GM12878 (cell line): ENCODE data around the gene LRRC19. TPM values are rescaled to one million over a fixed set of nuclear protein-coding genes. Genes with fewer than 3 reads are reported as not detected.

Source experiments
- ATAC-seq: fragments of 200-7000 bp; cut with Tn5 transposase; 3 replicates; pipeline ENCODE4 v1.9.1; 2020; ENCODE audit warnings: mild to moderate bottlenecking, moderate library complexity
- BruUV-seq: library from RNA; stranded (reverse); fragments of 400-500 nt; replicated peaks from 2 replicates; lab custom pipeline; 2021; lab: Mats Ljungman, UMichigan
- CTCF ChIA-PET: fragments of 300-600 bp; sonication (Branson Sonifier 250); formaldehyde crosslinking; extraction: SDS; loops from one replicate; lab custom pipeline; 2021; ENCODE audit warnings: inconsistent platforms; lab: Yijun Ruan, JAX
- POLR2A ChIA-PET: fragments of 350-600 bp; formaldehyde crosslinking; extraction: SDS; loops from one replicate; lab custom pipeline; 2021; ENCODE audit warnings: inconsistent platforms; lab: Charles Lee
- RAD21 ChIA-PET: fragments of 300-600 bp; sonication (Branson Sonifier 250); formaldehyde crosslinking; loops from one replicate; lab custom pipeline; 2023; ENCODE audit warnings: antibody characterized with exemption; ENCODE audit not compliant: unreplicated experiment; lab: Charles Lee
- SMC1A ChIA-PET: fragments of 300-600 bp; sonication (Branson Sonifier 250); formaldehyde crosslinking; loops from one replicate; lab custom pipeline; 2023; ENCODE audit not compliant: unreplicated experiment, uncharacterized antibody; lab: Charles Lee
- DNase-seq: peaks from one replicate; pipeline ENCODE4 v3.0.0-alpha.2; 2011; ENCODE audit warnings: low read depth, low spot score
- FAIRE-seq: peaks from 3 replicates; lab custom pipeline; 2011; peaks lifted over from hg19 to GRCh38; lab: Jason Lieb, UNC
- H2AFZ ChIP-seq: 2 replicates; pipeline ENCODE4 v1.6.0; 2011; ENCODE audit warnings: low read depth, low read length, control low read depth; ENCODE audit not compliant: control insufficient read depth
- H3K27ac ChIP-seq: 2 replicates; pipeline ENCODE4 v1.5.1; 2011; ENCODE audit warnings: control low read depth; ENCODE audit not compliant: control insufficient read depth, insufficient read depth
- H3K27me3 ChIP-seq, 2 experiments: replicated peaks in 1 of 2; 2 replicates each; pipeline versions ENCODE4 v1.6.0 to v1.6.1; 2011; ENCODE audit warnings: low read length in 1 of 2; ENCODE audit not compliant: control insufficient read depth in 2 of 2, insufficient read depth in 2 of 2
- H3K36me3 ChIP-seq, 2 experiments: 2 replicates each; pipeline ENCODE4 v1.5.1; 2011; ENCODE audit warnings: low read length in 1 of 2; ENCODE audit not compliant: control insufficient read depth in 2 of 2, insufficient read depth in 2 of 2
- H3K4me1 ChIP-seq: 2 replicates; pipeline ENCODE4 v1.6.1; 2011; ENCODE audit warnings: mild to moderate bottlenecking, low read length, moderate library complexity, mixed read lengths; ENCODE audit not compliant: control insufficient read depth, insufficient read depth
- H3K4me2 ChIP-seq: 2 replicates; pipeline ENCODE4 v1.6.0; 2011; ENCODE audit warnings: control low read depth; ENCODE audit not compliant: control insufficient read depth, insufficient read depth
- H3K4me3 ChIP-seq: fragments of 200-600 bp; sonication (generic); 2 replicates; pipeline ENCODE4 v1.5.1; 2016
- H3K79me2 ChIP-seq: 2 replicates; pipeline ENCODE4 v1.6.0; 2011; ENCODE audit warnings: low read length; ENCODE audit not compliant: control insufficient read depth, insufficient read depth
- H3K9ac ChIP-seq: 2 replicates; pipeline ENCODE4 v1.8.0; 2011; ENCODE audit warnings: low read length, control low read depth, mixed read lengths; ENCODE audit not compliant: control insufficient read depth, insufficient read depth
- H3K9me3 ChIP-seq: replicated peaks from 3 replicates; pipeline ENCODE4 v1.5.1; 2011; ENCODE audit warnings: mild to moderate bottlenecking, low read length; ENCODE audit not compliant: control insufficient read depth, insufficient read depth
- H4K20me1 ChIP-seq: 2 replicates; pipeline ENCODE4 v1.6.0; 2011; ENCODE audit not compliant: control insufficient read depth, insufficient read depth
- BMI1 ChIP-seq: fragments of 450-650 bp; IDR thresholded peaks from 2 replicates; pipeline ENCODE4 v1.6.1; 2016; ENCODE audit warnings: mild to moderate bottlenecking, moderate library complexity, borderline replicate concordance
- CBX5 ChIP-seq: sonication (generic); IDR thresholded peaks from 2 replicates; pipeline ENCODE4 v1.6.1; 2016; ENCODE audit warnings: low read depth, moderate library complexity, mild to moderate bottlenecking, inconsistent platforms
- E2F8 ChIP-seq: fragments of 450-650 bp; IDR thresholded peaks from 2 replicates; pipeline ENCODE4 v1.6.1; 2018; ENCODE audit warnings: mild to moderate bottlenecking, low read depth, moderate library complexity; ENCODE audit not compliant: partially characterized antibody
- FOS ChIP-seq: IDR thresholded peaks from 3 replicates; pipeline ENCODE4 v1.6.1; 2011; ENCODE audit warnings: borderline replicate concordance; ENCODE audit not compliant: insufficient read length; ENCODE audit errors: extremely low read depth
- NKRF ChIP-seq: fragments of 450-650 bp; conservative IDR thresholded peaks from 2 replicates; pipeline ENCODE4 v1.6.1; 2017; ENCODE audit warnings: mild to moderate bottlenecking, moderate library complexity
- POLR2AphosphoS5 ChIP-seq: IDR thresholded peaks from 2 replicates; pipeline ENCODE4 v1.6.1; 2011; ENCODE audit warnings: mild to moderate bottlenecking, low read length, inconsistent platforms
- RCOR1 ChIP-seq: conservative IDR thresholded peaks from 2 replicates; pipeline ENCODE4 v1.6.1; 2012; ENCODE audit warnings: low read depth, low read length, improper control_type of control experiment
- SKIL ChIP-seq: fragments of 450-650 bp; IDR thresholded peaks from 2 replicates; pipeline ENCODE4 v1.6.1; 2017; ENCODE audit warnings: mild to moderate bottlenecking, low read depth, inconsistent platforms; ENCODE audit not compliant: poor library complexity, severe bottlenecking
- SUPT20H ChIP-seq: IDR thresholded peaks from 2 replicates; pipeline ENCODE4 v1.6.1; 2011; ENCODE audit warnings: low read depth, mild to moderate bottlenecking, low read length, moderate library complexity, borderline replicate concordance; ENCODE audit not compliant: control insufficient read depth
- TCF7 ChIP-seq: IDR thresholded peaks from 2 replicates; pipeline ENCODE4 v1.6.1; 2014; ENCODE audit warnings: antibody characterized with exemption, borderline replicate concordance
- ZNF384 ChIP-seq: IDR thresholded peaks from 2 replicates; pipeline ENCODE4 v1.6.1; 2012; ENCODE audit warnings: low read depth, mild to moderate bottlenecking, low read length, improper control_type of control experiment, borderline replicate concordance
- ZNF622 ChIP-seq: fragments of 450-650 bp; IDR thresholded peaks from 2 replicates; pipeline ENCODE4 v1.6.1; 2017; ENCODE audit warnings: mild to moderate bottlenecking, inconsistent platforms
- ZSCAN29 ChIP-seq: fragments of 450-650 bp; IDR thresholded peaks from 2 replicates; pipeline ENCODE4 v1.6.1; 2017; ENCODE audit warnings: mild to moderate bottlenecking, moderate library complexity
- ZZZ3 ChIP-seq: IDR thresholded peaks from 2 replicates; pipeline ENCODE4 v1.6.1; 2011; ENCODE audit warnings: low read depth; ENCODE audit not compliant: control insufficient read depth, insufficient read length
- WGBS: methylation state at CpG from one replicate; pipeline ENCODE4 v1.1.6; 2016; ENCODE audit warnings: low lambda C conversion rate; ENCODE audit not compliant: insufficient replicate concordance, insufficient coverage; ENCODE audit errors: missing lambda C conversion rate; 5-methylcytosine and 5-hydroxymethylcytosine counted together
- in situ Hi-C: fragments of 300-500 bp; cut with MboI; formaldehyde crosslinking; loops from 9 replicates; pipeline ENCODE4 v1.14.3; 2018; ENCODE audit warnings: mixed read lengths
- intact Hi-C: fragments of 100-400 bp; cut with micrococcal nuclease; formaldehyde crosslinking; loops from one replicate; pipeline ENCODE4 v1.14.2; 2022; ENCODE audit not compliant: unreplicated experiment
- polyA plus RNA-seq, 11 experiments: library from polyadenylated mRNA; depleted of rRNA in 4 of 11; unstranded in 6 of 11; stranded (reverse) in 5 of 11; fragments of >200 nt; fragmentation: Nextera tagmentation in 4 of 11; fragmentation: Illumina TruSeq in 1 of 11; extraction: Ambion mirVana in 4 of 11; extraction: Trizol in 1 of 11; gene quantifications; 1 replicate in 1 of 11; 2 replicates in 10 of 11; pipeline versions ENCODE4 v1.2.1 to v1.2.3, GENCODE V29; 2011 to 2016; ENCODE audit warnings: inconsistent platforms in 2 of 11, missing spikeins in 2 of 11, low read depth in 1 of 11
- total RNA-seq, 4 experiments: library from RNA; depleted of rRNA in 3 of 4; stranded (reverse); fragments of >200 nt in 3 of 4; fragmentation: Illumina TruSeq in 1 of 4; extraction: Trizol in 1 of 4; gene quantifications; 2 replicates each; pipeline versions ENCODE4 v1.2.1 to v1.2.3, GENCODE V29; 2013 to 2021

Gene LRRC19
- total and polyA plus RNA-seq, 10 of the 15 experiments (the other 5 are each of a cell fraction or from before 2014, with no cell fraction given): 0.02 to 0.20 (median 0.08) TPM; not detected in 6

- Histone ChIP-seq H3K4me1 (no peaks in the 10 kb centered on the region), H3K4me3 (peak overlapping the region; percentile 89), H3K9me3 (no peaks in the 10 kb centered on the region), H3K79me2 (peaks cover 42% of the 10 kb centered on the region), H3K9ac (peak overlapping the region; percentile 96), H3K4me2 (peak overlapping the region; percentile 70), H4K20me1 (no peaks in the 10 kb centered on the region), H3K36me3 (0 out of 4 replicates have a peak, but pooled peaks cover 0 to 2% of the 10 kb centered on the region in 2 experiments), H3K27ac (peak overlapping the region; percentile 98), H3K27me3 (no peaks in the 10 kb centered on the region), H2AFZ (peak overlapping the region; percentile 99)
- DNase-seq (no peak), FAIRE-seq (no peak), ATAC-seq (no peak)
- ChIA-PET CTCF (interaction anchor here (0.5 to 2.2 kb wide), 2 partner anchors 8 to 32 kb away, joined by 4 to 9 read pairs; partner anchors contain the start of gene IFT74), POLR2A (interaction anchor here (0.5 to 3.0 kb wide), 6 partner anchors 8 to 1989 kb away, joined by 3 to 25 read pairs (median 6); partner anchors contain the start of genes CAAP1 and IFT74), RAD21 (no interaction called here), SMC1A (interaction anchor here (0.6 to 1.4 kb wide), 4 partner anchors 8 to 86 kb away, joined by 3 to 6 read pairs (median 4); partner anchors contain the start of genes CAAP1 and IFT74)
- intact Hi-C loops (loop anchor here (2.0 to 10.0 kb wide), 2 partner anchors 55 to 203 kb away; partner anchors contain the start of gene CAAP1), in situ Hi-C loops (no loop called here)
- BruUV-seq: TSS peak; percentile 92
- 1% methylated on average over 9 of the region's 9 CpGs for WGBS
- no peak for TF ChIP-seq ZNF384
- no peak for TF ChIP-seq ZNF622
- TF ChIP-seq BMI1: no peak
- no peak for TF ChIP-seq FOS
- TF ChIP-seq TCF7: no peak
- no peak for TF ChIP-seq NKRF
- no peak for TF ChIP-seq POLR2AphosphoS5
- no peak for TF ChIP-seq RCOR1
- no peak for TF ChIP-seq CBX5
- no peak for TF ChIP-seq ZSCAN29
- no peak for TF ChIP-seq ZZZ3
- no peak for TF ChIP-seq E2F8
- no peak for TF ChIP-seq SKIL
- TF ChIP-seq SUPT20H: no peak
Measured at GRCh38 chr9:26947736-26948135, 57.7 kb downstream of the LRRC19 start.
